ENCODE measurements around the gene ARL5B.
"Not testable (repeated sequence)": the region's sequence is repeated elsewhere in the genome, so short reads cannot be mapped to it uniquely, and the experiment has no call there.

The ARL5B gene

DNA sequence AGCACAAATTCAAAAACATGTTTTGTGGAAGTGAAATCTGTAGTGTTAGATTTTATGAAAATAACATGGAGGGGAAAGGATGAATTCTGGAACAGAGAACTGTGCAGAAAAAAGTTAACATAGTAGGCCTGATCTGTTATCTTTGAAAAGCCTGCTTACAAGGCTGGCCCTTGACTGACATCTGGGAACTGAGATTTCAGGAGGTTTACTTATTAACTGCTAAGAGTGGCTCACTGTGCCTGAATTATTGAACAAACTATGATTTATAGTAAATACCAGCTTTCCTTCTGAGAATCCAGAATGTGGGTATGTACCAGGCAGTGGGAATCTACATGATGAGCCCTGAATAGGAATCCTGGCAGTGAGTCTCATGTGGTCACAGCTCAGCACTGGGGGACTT is 38.4 kb upstream of the ARL5B start:
- no peak for DNase-seq (ENCODE audit: low read depth)
- TF ChIP-seq, protein P1, sequence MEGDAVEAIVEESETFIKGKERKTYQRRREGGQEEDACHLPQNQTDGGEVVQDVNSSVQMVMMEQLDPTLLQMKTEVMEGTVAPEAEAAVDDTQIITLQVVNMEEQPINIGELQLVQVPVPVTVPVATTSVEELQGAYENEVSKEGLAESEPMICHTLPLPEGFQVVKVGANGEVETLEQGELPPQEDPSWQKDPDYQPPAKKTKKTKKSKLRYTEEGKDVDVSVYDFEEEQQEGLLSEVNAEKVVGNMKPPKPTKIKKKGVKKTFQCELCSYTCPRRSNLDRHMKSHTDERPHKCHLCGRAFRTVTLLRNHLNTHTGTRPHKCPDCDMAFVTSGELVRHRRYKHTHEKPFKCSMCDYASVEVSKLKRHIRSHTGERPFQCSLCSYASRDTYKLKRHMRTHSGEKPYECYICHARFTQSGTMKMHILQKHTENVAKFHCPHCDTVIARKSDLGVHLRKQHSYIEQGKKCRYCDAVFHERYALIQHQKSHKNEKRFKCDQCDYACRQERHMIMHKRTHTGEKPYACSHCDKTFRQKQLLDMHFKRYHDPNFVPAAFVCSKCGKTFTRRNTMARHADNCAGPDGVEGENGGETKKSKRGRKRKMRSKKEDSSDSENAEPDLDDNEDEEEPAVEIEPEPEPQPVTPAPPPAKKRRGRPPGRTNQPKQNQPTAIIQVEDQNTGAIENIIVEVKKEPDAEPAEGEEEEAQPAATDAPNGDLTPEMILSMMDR (IDR thresholded peaks at IDR 0.05; ENCODE audit: control insufficient read depth, insufficient read depth, low read depth, low read length, missing control alignments) = no peak
- no peak overlapping the region for H3K4me3 ChIP-seq (ENCODE audit: control insufficient read depth, low read depth, low read length)

DNA sequence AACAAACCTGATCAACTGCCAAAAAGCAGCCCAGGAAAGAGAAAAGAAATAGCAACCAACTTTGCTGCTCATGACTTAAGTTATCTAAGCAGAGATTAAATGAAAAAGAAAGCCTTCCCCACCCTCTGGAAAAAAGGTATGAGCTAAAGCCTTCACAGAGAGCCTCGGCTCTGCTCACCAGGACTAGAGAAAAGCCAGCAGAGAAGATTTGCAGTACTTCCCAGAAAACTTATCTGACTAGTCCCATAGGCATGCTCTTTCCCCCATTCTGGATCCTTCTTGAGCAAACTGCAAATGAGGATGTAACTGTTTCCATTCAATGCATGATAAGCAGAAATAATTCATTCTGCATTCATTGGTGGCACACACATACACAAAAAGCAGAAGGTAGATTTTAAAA is 35.6 kb upstream of the ARL5B start:
- peak; percentile 18 for DNase-seq (ENCODE audit: low read depth)
- not testable (repeated sequence) for H3K4me3 ChIP-seq (ENCODE audit: control insufficient read depth, low read depth, low read length)

DNA sequence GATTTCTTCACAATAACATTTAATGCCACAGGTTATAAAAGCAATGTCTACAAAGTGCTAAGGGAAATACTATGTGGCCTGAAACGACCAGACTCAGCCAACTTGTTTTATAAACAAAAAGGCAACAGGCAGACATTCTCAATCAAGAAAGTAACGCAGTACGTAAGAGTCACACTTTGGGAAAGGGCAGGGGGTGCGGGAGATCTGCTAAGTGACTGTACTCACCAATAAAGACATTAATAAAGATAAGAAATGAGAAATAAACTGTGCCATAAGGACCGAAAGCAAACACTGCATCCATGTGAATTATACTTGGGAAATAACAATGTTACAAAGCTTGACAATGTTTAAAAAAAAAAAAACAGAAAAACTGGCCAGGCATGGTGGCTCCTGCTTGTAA is 33.3 kb upstream of the ARL5B start:
- no peak for DNase-seq (ENCODE audit: low read depth)
- H3K4me3 ChIP-seq (ENCODE audit: control insufficient read depth, low read depth, low read length) = no peak overlapping the region
- TF ChIP-seq, protein P1 (IDR thresholded peaks at IDR 0.05; ENCODE audit: control insufficient read depth, insufficient read depth, low read depth, low read length, missing control alignments) = no peak

- DNase-seq (ENCODE audit: low read depth) = not testable (repeated sequence)
- H3K4me3 ChIP-seq (ENCODE audit: control insufficient read depth, low read depth, low read length) = peak overlapping the region; percentile 61
Observed at GRCh38 chr10:18627452-18628018, 31.7 kb upstream of the ARL5B start.

GRCh38 chr10:18632500-18632899 is 26.7 kb upstream of the ARL5B start:
- not testable (repeated sequence) for DNase-seq (ENCODE audit: low read depth); H3K4me3 ChIP-seq (ENCODE audit: control insufficient read depth, low read depth, low read length)

GRCh38 chr10:18635995-18636394 is 23.2 kb upstream of the ARL5B start:
- H3K4me3 ChIP-seq (ENCODE audit: control insufficient read depth, low read depth, low read length) = no peak overlapping the region
- TF ChIP-seq, protein P1 (IDR thresholded peaks at IDR 0.05; ENCODE audit: control insufficient read depth, insufficient read depth, low read depth, low read length, missing control alignments) = no peak
- DNase-seq (ENCODE audit: low read depth) = no peak

GRCh38 chr10:18637400-18637799 is 21.8 kb upstream of the ARL5B start:
- not testable (repeated sequence) for DNase-seq (ENCODE audit: low read depth)

DNA sequence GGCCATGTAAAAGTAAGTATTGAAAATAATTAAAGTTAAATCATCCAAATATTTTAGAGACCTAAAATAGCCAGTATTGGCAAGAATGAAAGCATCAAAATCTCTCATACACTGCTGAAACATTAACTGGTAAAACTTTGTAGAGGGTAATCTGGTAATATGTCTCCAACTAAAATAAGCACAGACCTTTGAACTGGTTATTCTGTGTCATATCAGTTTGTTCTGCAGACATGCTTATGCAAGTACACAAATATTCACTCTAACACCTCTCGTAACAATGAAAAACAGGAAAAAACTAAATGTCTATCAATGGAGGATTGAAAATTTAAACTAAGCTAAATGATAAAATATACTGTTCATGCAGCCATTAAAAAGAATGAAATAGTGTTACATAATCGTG is 19.5 kb upstream of the ARL5B start:
- DNase-seq (ENCODE audit: low read depth); H3K4me3 ChIP-seq (ENCODE audit: control insufficient read depth, low read depth, low read length): not testable (repeated sequence)

More at GRCh38 chr10:18637400-18637799, 21.8 kb upstream of the ARL5B start:
- H3K4me3 ChIP-seq (ENCODE audit: control insufficient read depth, low read depth, low read length) = not testable (repeated sequence)

DNA sequence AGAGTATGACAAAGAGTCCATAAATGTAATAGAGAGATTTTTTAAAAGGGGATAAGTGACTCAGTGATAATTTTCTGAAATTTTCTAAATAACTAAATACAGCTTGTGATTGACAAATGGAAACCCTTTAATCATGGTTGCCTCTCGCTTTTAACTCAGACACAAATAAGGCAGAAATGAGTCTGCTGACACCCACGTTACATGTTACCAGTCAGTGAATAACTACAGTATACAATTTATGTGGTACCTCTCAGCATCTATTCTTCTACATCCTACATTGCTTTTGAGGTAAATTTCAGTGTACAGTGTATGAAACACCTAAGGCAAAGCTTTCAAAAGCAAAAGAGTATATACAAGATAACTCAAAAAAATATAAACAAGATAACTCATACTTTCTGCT is 12.1 kb upstream of the ARL5B start:
- no peak overlapping the region for H3K4me3 ChIP-seq (ENCODE audit: control insufficient read depth, low read depth, low read length)
- no peak for DNase-seq (ENCODE audit: low read depth)
- TF ChIP-seq, protein P1 (IDR thresholded peaks at IDR 0.05; ENCODE audit: control insufficient read depth, insufficient read depth, low read depth, low read length, missing control alignments) = no peak

DNA sequence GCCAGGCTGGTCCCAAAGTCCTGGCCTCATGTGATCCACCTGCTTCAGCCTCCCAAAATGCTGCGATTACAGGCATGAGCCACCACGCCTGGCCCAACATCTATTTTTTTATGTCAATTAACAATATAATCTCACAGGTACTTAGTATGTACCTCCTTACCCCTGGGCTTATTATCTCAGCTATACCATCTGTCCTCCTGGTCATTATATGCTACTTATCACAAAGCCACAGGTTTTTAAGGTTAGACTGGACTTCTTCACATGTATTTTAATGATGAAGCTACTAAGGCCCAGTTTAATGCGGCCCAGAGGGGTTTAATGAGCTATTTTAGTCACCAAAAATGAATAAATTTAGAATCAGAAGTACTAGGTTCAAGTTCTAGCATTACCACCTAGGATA is 11.3 kb upstream of the ARL5B start:
- DNase-seq (ENCODE audit: low read depth) = no peak
- no peak overlapping the region for H3K4me3 ChIP-seq (ENCODE audit: control insufficient read depth, low read depth, low read length)
- TF ChIP-seq, protein P1 (IDR thresholded peaks at IDR 0.05; ENCODE audit: control insufficient read depth, insufficient read depth, low read depth, low read length, missing control alignments) = no peak
